ENCODE measurements around the gene ACTRT2.

Gene ACTRT2

DNA sequence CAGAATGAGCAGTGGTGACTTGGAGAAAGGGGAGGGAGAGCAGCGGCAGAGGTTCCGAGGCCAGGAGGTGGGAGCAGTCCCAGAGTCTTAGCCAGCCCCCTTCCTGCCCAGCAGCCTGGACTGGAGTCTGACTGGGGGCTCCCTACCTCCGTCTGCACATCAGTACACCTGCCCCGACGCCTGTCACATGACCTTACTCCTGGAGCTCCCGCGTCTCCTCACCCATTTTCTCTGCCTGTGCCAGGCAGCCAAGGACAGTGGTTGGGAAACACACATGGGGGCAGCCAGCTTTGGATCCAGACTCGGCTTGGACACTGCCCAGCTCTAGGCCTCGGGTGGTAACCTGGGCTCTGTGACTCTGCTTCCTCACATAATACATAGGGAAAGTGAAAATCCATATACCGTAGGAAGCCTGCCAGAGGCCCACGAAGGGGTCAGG, 16.9 kb downstream of the ACTRT2 start (continued):
- TF ChIP-seq, protein P1, sequence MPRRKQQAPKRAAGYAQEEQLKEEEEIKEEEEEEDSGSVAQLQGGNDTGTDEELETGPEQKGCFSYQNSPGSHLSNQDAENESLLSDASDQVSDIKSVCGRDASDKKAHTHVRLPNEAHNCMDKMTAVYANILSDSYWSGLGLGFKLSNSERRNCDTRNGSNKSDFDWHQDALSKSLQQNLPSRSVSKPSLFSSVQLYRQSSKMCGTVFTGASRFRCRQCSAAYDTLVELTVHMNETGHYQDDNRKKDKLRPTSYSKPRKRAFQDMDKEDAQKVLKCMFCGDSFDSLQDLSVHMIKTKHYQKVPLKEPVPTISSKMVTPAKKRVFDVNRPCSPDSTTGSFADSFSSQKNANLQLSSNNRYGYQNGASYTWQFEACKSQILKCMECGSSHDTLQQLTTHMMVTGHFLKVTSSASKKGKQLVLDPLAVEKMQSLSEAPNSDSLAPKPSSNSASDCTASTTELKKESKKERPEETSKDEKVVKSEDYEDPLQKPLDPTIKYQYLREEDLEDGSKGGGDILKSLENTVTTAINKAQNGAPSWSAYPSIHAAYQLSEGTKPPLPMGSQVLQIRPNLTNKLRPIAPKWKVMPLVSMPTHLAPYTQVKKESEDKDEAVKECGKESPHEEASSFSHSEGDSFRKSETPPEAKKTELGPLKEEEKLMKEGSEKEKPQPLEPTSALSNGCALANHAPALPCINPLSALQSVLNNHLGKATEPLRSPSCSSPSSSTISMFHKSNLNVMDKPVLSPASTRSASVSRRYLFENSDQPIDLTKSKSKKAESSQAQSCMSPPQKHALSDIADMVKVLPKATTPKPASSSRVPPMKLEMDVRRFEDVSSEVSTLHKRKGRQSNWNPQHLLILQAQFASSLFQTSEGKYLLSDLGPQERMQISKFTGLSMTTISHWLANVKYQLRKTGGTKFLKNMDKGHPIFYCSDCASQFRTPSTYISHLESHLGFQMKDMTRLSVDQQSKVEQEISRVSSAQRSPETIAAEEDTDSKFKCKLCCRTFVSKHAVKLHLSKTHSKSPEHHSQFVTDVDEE (CRISPR knock-in tag; IDR thresholded peaks at IDR 0.05) = no peak
- TF ChIP-seq, protein P2, sequence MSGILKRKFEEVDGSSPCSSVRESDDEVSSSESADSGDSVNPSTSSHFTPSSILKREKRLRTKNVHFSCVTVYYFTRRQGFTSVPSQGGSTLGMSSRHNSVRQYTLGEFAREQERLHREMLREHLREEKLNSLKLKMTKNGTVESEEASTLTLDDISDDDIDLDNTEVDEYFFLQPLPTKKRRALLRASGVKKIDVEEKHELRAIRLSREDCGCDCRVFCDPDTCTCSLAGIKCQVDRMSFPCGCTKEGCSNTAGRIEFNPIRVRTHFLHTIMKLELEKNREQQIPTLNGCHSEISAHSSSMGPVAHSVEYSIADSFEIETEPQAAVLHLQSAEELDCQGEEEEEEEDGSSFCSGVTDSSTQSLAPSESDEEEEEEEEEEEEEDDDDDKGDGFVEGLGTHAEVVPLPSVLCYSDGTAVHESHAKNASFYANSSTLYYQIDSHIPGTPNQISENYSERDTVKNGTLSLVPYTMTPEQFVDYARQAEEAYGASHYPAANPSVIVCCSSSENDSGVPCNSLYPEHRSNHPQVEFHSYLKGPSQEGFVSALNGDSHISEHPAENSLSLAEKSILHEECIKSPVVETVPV (CRISPR knock-in tag; IDR thresholded peaks at IDR 0.05) = no peak

DNA sequence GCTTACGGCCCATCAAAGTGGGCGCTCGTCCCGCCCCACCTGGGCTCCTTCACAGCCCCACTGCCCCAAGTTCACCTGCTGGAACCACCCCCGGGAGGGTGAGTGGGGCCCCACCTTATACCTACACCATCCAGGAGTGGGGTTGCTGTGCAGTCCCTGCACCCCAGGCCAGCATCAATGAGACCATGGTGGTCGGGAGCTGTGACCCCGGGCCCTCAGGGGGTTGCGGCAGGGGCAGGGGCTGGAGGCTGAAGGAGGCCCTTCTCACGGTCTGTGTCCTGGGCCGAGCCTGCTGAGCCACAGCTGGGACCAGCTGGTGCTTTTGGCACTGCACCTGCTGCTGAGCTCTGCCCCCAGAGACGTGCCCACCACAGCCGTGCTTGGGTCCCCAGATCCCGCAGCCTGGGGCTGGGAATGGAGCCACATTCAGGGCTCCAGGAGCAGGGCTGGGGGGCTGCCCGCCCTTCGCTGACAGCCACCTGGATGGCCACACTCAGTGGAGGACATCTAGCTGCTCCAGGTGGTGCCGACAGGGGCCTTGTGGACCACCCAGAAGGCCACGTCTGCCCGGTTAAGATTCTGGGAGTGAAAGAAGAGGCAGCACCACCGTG, 17.4 kb downstream of the ACTRT2 start:
- TF ChIP-seq, protein P3, sequence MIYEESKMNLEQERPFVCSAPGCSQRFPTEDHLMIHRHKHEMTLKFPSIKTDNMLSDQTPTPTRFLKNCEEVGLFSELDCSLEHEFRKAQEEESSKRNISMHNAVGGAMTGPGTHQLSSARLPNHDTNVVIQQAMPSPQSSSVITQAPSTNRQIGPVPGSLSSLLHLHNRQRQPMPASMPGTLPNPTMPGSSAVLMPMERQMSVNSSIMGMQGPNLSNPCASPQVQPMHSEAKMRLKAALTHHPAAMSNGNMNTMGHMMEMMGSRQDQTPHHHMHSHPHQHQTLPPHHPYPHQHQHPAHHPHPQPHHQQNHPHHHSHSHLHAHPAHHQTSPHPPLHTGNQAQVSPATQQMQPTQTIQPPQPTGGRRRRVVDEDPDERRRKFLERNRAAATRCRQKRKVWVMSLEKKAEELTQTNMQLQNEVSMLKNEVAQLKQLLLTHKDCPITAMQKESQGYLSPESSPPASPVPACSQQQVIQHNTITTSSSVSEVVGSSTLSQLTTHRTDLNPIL (CRISPR knock-in tag; IDR thresholded peaks at IDR 0.05; ENCODE audit: low read depth) = no peak
- TF ChIP-seq ISL1 (CRISPR knock-in tag; IDR thresholded peaks at IDR 0.05) (no peak), BACH2 (CRISPR knock-in tag; IDR thresholded peaks at IDR 0.05; ENCODE audit: borderline replicate concordance) (no peak)
- ATAC-seq = no peak

DNA sequence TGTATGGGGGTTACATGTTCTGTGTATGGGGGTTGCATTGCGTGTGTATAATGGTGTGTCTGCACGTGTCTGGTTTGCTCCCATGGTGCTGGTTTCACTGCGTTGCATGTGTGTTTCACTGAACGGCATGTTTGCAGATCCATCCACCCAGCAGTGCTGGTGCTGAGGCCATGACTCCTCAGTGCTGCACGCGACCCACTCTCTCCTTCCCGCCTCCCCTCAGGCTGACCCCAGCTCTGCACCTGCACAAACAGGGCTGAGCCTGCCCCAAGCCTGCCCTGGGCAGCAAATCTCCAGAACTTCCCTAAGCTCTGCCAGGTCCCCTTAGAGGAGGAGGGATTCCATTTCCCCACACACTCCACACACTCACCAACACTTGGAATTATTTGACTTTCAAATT, 18.7 kb downstream of the ACTRT2 start:
- TF ChIP-seq ZFP3 (CRISPR knock-in tag; IDR thresholded peaks at IDR 0.05) (no peak), ZNF565 (CRISPR knock-in tag; conservative IDR thresholded peaks at IDR 0.05; ENCODE audit: low read depth) (no peak), BACH2 (CRISPR knock-in tag; IDR thresholded peaks at IDR 0.05; ENCODE audit: borderline replicate concordance) (no peak), GLIS3 (CRISPR knock-in tag; IDR thresholded peaks at IDR 0.05) (no peak), ZNF70 (CRISPR knock-in tag; IDR thresholded peaks at IDR 0.05) (no peak), ISL1 (CRISPR knock-in tag; IDR thresholded peaks at IDR 0.05) (no peak), TOX (CRISPR knock-in tag; IDR thresholded peaks at IDR 0.05; ENCODE audit: borderline replicate concordance) (no peak), TCF4 (CRISPR knock-in tag; IDR thresholded peaks at IDR 0.05; ENCODE audit: borderline replicate concordance) (no peak), CSDC2 (CRISPR knock-in tag; IDR thresholded peaks at IDR 0.05) (no peak), SNAI2 (CRISPR knock-in tag; IDR thresholded peaks at IDR 0.05) (no peak), ZNF8 (CRISPR knock-in tag; IDR thresholded peaks at IDR 0.05) (no peak), RARB (CRISPR knock-in tag; IDR thresholded peaks at IDR 0.05) (no peak)
- TF ChIP-seq, protein P4, sequence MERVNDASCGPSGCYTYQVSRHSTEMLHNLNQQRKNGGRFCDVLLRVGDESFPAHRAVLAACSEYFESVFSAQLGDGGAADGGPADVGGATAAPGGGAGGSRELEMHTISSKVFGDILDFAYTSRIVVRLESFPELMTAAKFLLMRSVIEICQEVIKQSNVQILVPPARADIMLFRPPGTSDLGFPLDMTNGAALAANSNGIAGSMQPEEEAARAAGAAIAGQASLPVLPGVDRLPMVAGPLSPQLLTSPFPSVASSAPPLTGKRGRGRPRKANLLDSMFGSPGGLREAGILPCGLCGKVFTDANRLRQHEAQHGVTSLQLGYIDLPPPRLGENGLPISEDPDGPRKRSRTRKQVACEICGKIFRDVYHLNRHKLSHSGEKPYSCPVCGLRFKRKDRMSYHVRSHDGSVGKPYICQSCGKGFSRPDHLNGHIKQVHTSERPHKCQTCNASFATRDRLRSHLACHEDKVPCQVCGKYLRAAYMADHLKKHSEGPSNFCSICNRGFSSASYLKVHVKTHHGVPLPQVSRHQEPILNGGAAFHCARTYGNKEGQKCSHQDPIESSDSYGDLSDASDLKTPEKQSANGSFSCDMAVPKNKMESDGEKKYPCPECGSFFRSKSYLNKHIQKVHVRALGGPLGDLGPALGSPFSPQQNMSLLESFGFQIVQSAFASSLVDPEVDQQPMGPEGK (CRISPR knock-in tag; IDR thresholded peaks at IDR 0.05; ENCODE audit: borderline replicate concordance) = no peak
- TF ChIP-seq, protein P1 (CRISPR knock-in tag; IDR thresholded peaks at IDR 0.05) = no peak
- TF ChIP-seq, protein P2 (CRISPR knock-in tag; IDR thresholded peaks at IDR 0.05) = no peak
- ATAC-seq = no peak

Data from SK-N-SH treated with all-trans-retinoic acid at 6 μM for 48 hours (cell line).